Inferior parietal cortex (tissue), 1 donor: Measurements from ENCODE around the gene TNNT3.

Source experiments
- DNase-seq: peaks from one replicate; pipeline ENCODE4 v3.0.0-alpha.2; 2016; ENCODE audit errors: extremely low spot score

TNNT3 gene

DNA sequence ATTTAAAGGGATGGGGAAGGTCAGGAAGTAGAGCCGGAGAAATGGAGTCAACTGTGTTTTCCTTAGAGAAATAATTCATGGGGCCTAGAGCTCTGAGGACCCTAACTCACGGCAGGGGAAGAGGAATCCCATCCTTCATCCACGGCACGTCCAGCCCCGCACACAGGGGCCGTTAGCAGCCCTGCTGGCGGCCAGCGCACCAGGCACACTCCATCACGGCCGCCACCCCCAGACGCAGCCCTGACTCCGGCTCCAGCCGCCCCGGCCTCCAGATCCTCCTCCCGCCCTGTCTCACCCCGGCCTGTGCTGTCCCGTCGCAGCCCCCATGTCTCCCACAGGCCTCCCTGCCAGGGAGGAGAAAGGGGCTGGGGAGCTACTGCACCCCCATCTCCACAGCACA lies 38.9 kb downstream of the TNNT3 start:
- DNase-seq, result no peak

DNA sequence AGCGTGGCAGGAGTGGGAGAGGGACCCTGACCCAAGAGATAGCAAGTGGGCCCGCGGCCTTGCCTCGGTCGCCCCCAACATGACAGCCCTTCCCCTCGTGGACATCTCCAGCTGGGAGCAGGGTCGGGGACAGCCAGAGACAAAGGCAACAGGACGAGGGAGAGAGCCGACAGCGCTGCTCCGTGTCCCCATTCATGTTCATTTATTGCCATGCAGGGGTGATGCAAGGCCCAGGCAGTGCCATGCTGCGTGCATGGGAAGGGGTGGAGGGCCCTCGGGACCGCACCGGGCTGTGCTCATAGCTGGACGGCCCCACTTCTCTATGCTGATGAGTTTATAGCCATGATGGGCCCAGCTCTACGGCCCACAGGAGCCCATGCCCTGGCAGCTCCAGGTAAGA lies 40.3 kb downstream of the TNNT3 start:
- no peak for DNase-seq

DNA sequence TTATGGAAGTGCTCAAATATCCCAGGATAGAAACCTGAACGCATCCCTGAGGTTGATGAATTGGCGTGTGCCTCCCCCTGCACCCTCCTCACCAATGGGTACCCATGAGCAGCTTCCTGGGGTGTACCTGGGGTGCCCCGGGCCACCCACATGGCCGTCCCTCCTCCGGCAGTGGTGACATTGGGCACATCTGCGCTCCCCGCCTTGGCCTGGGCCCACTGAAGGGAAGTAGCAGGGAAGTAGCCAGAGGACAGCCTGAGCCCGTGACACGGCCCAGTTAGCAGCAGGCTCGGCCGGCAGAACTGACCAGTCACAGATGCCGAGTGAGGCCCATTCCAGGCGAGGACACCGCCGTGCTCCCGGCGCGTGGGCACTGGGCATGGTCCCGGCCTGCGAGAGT lies 44.4 kb downstream of the TNNT3 start:
- DNase-seq, result no peak

DNA sequence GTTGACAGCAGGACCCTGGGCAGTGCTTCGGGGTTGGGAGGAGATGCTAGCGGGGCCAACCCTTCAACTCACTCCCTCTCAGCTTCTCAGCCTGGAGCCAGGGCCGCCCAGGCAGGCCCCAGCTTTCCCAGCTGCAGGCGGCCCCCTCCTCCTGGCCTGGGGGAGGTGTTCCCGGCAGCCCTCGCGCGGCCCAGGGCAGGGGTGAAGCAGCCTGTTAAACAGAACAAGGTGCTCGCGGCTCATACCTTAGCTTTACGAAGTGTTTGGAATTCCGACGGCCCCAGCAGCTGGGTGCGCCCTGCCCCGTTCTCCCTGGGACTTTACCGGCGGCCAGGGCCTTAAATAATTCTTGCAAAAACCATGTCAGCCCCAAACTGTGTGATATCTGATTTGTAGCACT lies 44.8 kb downstream of the TNNT3 start:
- no peak for DNase-seq

DNA sequence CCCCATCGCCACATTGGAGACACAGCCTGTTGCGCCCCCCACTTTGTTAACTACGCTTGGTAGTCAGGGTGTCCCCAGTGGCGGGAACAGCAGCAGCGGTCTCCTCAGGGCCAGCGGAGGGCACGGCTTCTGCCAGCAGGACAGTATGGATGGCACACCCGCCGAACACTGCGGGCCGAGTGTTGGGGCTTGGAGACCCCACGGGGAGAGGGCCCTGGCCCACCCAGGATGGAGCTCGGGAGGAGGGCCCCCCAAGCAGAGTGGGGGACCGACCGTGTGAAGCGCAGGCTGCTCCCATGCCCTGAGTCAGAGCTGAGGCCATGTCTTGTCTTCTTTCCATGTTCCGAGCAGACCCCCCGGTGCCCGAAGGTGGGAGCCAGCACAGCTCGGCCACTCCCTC lies 45.5 kb downstream of the TNNT3 start:
- no peak for DNase-seq

DNA sequence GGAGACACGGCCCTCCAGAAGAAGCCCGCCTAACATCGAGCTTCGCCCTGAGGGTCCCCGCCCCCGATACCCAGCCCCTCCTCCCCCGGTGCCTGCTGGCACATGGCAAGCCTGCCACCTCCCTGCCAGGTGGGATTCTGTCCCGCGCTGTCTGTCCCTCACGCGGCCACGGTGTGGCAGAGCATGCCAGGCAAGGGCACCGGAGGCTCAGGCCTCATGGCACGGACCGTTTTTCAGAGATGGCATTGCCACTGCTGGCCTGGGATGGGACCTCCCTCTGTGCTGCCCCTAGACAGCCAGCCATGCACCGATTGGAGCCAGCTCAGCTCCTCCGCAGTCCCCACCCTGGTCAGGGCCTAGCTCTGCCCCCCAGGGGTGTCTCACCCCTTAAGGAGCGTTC lies 47.0 kb downstream of the TNNT3 start:
- DNase-seq, result no peak

DNA sequence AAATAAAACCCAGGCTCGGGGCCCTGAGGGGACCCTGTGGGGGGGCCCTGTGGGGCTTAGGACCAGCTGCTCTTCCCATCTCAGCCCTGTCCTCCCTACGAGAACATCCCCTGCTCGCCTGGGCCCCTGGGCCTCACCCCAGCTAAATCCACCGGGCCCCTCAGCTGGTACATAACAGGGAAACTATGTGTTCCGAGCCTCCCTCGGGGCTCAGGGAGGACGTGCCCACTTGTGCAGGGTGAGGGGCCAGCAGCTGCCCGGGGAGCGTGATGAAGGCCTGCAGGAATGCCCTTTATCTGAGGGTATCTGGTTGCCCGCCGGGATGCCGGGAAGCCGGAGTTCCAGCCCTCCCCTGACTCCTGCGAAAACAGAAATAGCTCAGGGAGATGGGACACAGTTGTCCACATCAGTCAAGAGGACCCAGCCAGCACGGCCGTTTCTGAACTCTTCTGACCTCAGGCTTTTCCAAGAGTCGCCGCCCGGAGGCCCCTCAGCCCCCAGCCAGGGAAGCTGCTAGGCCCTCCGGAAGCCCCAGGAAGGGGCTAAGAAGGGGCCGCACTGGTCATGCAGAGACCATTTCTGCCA lies 48.2 kb downstream of the TNNT3 start:
- DNase-seq, result no peak

DNA sequence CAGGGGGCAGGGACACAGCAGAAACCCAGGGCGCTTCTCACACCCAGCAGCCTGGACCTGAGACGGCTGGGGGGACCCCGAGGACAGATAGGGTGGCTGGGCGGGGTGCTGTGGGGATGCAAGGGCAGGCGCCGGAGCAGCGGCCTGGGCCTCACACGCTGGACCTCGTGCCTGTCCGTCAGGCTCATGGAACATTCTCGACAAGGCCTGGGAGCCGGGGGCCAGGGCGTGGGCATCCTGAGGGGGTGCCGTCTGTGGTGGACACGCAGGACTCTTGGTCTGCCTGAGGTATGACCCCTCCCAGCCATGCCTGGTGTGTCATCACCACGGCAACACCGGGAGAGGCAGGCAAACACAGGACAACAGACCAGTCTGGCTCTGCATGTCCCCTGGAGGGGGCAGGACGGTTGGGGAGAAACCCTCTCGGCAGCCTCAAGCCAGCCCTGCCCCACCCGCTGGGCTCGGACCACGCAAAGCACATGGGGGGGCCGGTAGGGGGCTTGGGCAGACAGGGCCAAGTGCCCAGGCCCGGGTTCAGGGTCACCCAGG lies 49.0 kb downstream of the TNNT3 start:
- no peak for DNase-seq

DNA sequence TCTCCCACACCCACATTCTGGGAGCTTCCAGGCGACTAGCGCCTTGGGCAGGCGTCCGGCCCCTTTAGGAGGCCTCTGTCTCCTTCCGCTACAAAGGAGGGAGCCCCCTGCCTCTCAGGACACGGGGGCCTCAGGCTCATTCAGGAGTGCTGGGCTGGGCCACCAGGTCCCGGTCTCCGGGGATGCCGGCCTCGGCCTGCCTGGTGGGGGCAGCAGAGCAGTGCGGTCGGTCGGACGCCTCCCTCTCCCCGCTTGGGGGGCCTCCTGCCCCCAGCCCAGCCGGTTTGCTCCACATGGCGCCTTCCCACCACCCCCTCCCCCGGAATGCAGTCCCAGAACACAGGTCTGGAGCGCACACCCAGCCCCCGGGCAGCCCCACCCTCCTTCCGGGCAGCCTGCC lies 49.5 kb downstream of the TNNT3 start:
- DNase-seq, result no peak

DNA sequence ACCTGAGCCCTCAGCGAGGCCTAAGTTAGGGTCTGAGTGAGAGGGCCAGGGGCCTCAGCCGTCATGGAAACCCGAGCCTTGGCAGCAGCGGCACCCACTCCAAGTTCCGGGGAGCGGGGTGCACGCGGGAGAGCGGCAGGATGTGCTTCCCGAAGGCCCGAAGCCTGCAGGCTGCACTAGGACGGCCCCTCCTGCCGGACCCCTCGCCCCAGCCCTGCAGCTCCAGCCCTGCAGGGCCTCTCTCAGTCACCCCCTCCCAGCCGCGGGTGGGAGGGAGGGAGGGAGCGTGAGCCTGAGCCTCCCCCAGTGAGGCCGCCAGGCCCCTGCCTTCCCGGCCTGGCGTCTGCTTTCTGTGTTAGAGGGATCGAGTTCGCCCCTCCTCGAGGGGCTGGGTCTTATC lies 50.3 kb downstream of the TNNT3 start:
- no peak for DNase-seq

DNA sequence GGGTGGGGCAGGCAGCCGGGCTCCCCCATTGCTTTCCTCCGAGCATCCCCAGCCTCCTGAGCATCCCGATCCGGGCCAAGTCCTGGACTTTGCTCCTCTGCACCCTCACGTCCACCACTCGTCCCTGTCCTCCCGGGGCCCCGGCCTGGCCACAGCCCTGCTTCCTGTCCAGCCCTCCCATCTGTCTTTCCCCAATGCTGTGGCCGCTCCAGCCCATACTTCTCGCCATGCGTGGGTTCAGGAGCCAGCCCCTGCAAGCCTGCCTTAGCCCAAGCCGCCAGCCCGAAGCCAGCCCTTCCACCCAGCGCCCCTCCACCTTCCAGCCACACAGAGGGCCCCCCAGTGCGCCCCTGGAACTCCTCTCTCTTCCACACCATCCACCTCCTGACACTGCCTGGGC lies 51.5 kb downstream of the TNNT3 start:
- no peak for DNase-seq

DNA sequence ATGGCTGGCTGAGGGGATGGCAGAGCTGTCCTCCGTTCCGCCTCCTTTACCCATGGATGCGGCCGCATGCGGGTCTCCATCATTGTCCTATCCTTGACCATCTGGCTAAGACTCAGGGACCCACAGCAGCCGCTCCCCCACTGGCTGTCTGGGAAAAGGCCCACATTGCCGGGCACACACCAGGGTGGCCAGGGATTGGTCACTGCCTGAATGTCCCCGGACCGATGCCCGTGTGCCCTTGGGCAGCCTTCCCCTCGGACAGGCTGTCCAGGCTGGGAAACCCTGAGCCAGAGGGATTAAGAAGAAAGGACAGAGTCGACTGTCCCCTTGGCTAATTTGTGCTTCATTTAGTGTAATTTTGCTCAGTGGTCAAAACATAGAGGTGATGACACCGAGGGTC lies 55.7 kb downstream of the TNNT3 start:
- no peak for DNase-seq

DNA sequence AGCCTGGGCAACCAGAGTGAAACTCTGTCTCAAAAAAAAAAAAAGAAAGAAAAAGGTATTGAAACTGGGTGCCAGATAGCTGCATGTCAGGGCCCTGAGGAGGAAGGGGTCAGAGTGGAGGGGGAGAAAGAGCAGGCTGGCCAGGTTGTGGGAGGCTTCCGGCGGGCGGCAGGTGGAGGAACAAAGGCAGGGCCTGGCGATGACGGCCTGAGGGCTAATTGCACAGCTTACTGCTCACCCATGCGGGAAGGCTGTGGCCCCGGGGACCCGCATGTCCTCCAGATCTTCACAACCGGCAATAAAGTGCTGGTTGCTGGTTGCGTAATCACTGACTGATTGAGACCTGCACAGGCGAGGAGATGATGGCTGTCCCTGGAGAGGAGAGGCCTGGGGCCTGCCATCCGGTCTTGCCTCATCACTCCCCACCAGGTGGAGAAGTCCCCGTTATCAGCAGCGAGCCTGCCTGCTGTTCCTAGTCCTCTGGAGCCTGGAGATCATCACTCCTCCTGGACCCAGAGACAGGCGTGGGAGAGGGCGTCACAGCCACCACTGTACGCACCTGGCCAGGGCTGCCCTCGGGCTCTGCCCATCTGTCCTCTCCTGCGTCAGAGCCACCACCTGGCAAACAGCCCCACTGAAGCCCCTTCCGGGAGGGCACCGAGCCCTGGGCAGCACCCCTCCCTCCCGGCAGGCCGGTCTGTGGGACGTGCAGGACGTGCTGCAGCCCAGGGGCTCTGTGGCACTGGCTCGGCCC lies 59.4 kb downstream of the TNNT3 start:
- DNase-seq, result no peak

DNA sequence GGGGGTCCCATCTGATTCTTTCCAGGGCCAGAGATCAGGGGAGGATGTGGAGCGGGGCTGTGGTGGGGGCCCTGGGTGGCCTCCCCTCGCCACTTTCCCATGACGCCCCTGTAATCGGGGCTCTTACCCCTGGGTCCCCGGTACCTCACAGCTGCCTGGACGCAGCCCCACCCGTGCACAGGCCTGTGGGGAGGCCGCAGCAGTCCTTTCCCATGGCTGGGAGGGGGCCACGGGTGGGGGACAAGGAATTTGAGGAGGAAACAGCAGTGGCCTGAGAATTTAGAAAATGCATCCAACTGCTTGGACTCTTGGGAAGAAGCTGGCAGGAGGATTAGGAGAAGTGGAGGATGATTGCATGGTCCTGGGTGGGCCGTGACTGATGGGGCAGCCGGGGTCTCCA lies 60.1 kb downstream of the TNNT3 start:
- no peak for DNase-seq

DNA sequence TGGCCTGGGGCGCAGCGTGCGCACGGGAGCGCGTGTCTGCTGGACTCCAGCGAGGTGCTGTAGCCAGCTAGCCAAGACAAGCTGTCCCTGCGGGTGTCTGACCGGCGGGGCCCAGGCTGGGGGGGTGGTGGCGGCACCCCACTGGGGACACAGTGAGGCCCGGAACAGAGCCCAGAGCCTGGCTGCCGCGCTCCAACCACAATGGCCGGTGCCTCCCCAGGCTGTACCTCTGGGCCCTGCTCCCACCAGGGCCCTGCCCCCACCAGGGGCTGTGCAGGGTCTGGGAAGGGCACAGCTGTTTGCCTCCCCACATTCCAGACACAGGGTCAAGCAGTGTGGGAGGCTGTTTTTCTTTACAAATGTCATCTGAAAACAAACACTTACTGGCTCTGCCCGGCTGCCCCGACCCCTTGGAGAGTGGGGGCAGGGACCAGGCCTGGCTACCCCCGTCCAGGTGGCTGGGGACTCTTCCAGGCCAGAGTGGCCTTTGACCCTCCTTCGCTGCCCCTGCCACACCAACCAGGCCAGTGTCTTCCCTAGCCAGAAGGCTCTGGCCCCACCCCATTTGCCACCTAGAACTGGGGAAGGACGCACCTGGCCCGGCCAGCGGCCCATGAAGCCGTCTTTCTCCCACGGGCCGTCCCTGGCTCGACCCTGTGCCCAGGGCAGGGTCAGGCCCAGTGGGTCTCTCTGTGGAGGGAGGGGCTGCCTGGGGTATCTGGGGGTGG lies 63.5 kb downstream of the TNNT3 start:
- no peak for DNase-seq

DNA sequence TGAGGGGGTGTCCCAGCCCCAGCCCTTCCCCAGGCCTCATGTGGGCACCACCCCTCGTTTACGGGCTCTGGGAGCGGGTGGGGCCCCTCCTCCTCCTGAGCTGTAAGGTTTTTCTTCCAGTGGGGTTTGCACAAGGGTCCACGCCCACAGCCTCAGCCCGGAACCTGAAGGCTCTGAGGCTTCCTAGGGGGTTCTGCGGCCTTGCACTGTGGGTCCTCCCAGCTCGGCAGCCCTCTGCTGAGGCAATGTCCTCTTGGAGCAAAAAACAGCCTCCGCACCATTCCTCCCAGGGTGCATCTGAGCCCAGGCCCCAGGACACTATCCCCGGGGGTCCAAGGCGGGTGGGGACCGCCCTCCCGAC lies 64.1 kb downstream of the TNNT3 start:
- DNase-seq, result no peak

DNA sequence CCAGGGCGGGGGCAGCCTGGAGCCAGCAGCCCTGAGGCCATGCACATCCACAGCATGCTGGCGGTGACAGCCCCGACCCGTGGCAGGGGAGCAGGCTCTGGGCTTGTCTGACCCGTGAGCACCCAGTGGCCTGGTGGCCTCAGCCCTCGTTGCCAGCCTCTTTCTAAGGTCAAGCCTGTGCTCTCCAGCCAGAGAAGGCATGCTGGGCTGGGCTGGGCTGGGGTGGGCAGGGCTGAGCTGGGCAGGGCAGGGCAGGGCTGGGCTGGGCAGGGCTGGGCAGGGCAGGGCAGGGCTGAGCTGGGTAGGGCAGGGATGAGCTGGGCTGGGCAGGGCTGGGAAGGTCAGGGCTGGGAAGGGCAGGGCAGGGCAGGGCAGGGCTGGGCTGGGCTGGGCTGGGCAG lies 67.5 kb downstream of the TNNT3 start:
- no peak for DNase-seq

DNA sequence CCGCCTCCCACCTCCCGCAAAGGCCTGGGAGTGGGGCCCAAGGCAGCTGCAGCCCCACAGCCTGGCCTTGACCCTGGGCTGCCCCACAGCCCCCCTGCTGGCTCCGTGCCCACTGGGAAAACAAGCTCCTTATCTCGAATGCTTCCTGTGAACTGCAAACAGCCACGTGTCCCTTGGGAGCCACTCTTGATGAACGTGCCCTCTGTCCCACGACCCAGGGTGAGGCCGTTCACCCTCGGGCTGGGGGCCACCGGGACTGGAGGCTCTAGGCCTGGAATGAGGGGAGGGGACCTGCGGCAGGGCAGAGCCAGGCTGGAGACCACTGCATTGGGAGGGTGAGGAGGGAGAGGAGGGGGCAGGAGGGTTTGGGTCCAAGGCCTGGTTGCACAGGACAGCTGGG lies 68.7 kb downstream of the TNNT3 start:
- no peak for DNase-seq
